ENCODE results near the gene ZNF578.

ZNF578 gene

DNA sequence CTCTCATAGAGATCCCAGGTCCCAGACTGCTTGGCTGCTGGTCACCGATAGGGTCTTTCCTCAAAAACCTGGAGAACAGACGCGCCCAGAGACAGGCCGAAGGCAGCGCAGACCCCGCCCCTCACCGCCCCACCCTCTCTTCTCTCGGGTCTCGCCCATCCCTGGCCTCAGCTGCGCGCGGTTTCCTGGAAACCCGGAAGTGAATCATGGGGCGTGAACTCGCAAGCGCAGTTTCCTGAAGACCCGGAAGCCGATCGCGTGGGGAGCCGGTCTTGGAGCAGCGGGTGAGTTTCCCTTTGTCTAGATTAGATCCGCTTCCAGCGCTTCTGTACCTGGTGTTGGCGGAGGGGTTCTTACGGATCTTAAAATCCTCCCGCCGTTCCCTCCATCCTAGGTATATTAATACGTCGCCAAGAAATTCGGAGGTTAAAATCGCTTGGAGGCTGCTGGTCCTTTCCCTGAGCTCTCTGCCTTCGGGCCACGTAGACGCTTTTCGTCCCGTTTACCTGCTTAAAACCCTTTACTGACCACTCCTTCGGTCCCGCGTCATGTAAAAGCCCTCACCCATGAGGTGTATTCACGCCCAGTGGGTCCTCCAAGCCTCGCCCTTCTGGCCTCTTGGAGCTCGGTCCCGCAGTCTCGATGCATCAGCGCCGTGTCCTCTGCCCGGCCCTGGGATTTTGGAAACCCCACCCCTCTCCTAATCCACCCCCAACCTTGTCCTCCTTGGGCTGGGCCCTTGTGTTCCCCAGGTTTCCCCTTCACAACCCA lies at the start of gene ZNF578:
Gene ZNF578 (plus strand): TSS at position 230 of the 771 bp plus-strand sequence. CDS start 48,293 bp downstream, outside the sequence.
- H3K9me3 ChIP-seq (ENCODE audit: insufficient read depth, low read length) = peaks cover 16% of the 10 kb centered on the region; the same call in 1 of the 2 replicates
- no peaks in the 10 kb centered on the region for H3K27me3 ChIP-seq (ENCODE audit: low read length)
- H3F3A ChIP-seq (ENCODE audit: insufficient read depth) = no peaks in the 10 kb centered on the region
- H3K4me3 ChIP-seq (ENCODE audit: insufficient read depth, low read length, poor library complexity, severe bottlenecking) = no peak within 1 kb of the TSS
- no peak within 1 kb of the TSS for H3K9ac ChIP-seq (ENCODE audit: low read length)
- no peaks in the 10 kb centered on the region for H3K9me2 ChIP-seq (replicated peaks; ENCODE audit: insufficient read depth, low read length)
- no peak within 1 kb of the TSS for H3K4me2 ChIP-seq (ENCODE audit: low read depth, low read length, poor library complexity, severe bottlenecking)
- TF ChIP-seq EZH2phosphoT487 (conservative IDR thresholded peaks at IDR 0.05; ENCODE audit: low read length) (no peak), CTCF (IDR thresholded peaks at IDR 0.05; ENCODE audit: insufficient read depth, low read length, poor library complexity, severe bottlenecking) (no peak)
- no peak within 1 kb of the TSS for H3K27ac ChIP-seq (ENCODE audit: low read depth, low read length)
- no peaks in the 10 kb centered on the region for H4K20me1 ChIP-seq (ENCODE audit: low read depth, low read length)
- no peaks in the 10 kb centered on the region for H3K36me3 ChIP-seq (ENCODE audit: low read length)
- no peaks in the 10 kb centered on the region for H3K79me2 ChIP-seq (ENCODE audit: insufficient read depth, low read length)
- no peak within 1 kb of the TSS for H2AFZ ChIP-seq (ENCODE audit: low read depth, low read length, severe bottlenecking)

DNA sequence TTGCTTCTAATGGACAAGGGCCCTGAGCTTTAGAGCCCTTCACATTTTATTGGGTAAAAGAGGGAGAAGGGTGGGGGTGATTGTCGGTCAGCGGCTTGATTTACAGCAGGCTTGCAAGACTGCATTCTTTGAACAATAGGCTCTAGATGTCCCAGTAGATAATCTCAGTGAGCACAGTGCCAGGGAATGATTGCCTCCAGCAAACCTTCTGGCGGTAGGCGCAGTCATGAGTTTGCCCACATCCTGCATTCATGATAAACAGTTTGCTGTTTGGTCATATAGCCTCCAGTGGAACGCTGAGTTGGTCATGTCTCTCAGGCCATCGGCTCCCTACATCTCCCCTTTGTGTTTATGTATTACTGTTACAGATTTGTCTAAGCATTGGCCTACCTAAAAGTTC lies 43.1 kb upstream of the ZNF578 start:
- Histone ChIP-seq H3K4me2 (ENCODE audit: low read depth, low read length, poor library complexity, severe bottlenecking) (no peak overlapping the region), H3F3A (ENCODE audit: insufficient read depth) (no peaks in the 10 kb centered on the region), H3K9me3 (ENCODE audit: insufficient read depth, low read length) (peaks cover 16% of the 10 kb centered on the region; the same call in 1 of the 2 replicates), H3K9me2 (replicated peaks; ENCODE audit: insufficient read depth, low read length) (no peaks in the 10 kb centered on the region), H2AFZ (ENCODE audit: low read depth, low read length, severe bottlenecking) (no peak overlapping the region), H3K27ac (ENCODE audit: low read depth, low read length) (no peak overlapping the region), H3K79me2 (ENCODE audit: insufficient read depth, low read length) (no peaks in the 10 kb centered on the region), H3K9ac (ENCODE audit: low read length) (no peak overlapping the region), H3K27me3 (ENCODE audit: low read length) (no peaks in the 10 kb centered on the region), H3K36me3 (ENCODE audit: low read length) (no peaks in the 10 kb centered on the region), H4K20me1 (ENCODE audit: low read depth, low read length) (no peaks in the 10 kb centered on the region), H3K4me3 (ENCODE audit: insufficient read depth, low read length, poor library complexity, severe bottlenecking) (no peak overlapping the region)
- TF ChIP-seq CTCF (IDR thresholded peaks at IDR 0.05; ENCODE audit: insufficient read depth, low read length, poor library complexity, severe bottlenecking) (no peak), EZH2phosphoT487 (conservative IDR thresholded peaks at IDR 0.05; ENCODE audit: low read length) (no peak)

GRCh38 chr19:52415711-52416110 lies 37.6 kb upstream of the ZNF578 start:
- Histone ChIP-seq H3K9me3 (ENCODE audit: insufficient read depth, low read length) (peaks cover 34% of the 10 kb centered on the region; the same call in 1 of the 2 replicates), H3K79me2 (ENCODE audit: insufficient read depth, low read length) (no peaks in the 10 kb centered on the region), H3K9ac (ENCODE audit: low read length) (no peak overlapping the region)

More at GRCh38 chr19:52415711-52416110, 37.6 kb upstream of the ZNF578 start:
- H3K27me3 ChIP-seq (ENCODE audit: low read length) = no peaks in the 10 kb centered on the region
- H3K9me2 ChIP-seq (replicated peaks; ENCODE audit: insufficient read depth, low read length) = no peaks in the 10 kb centered on the region
- no peaks in the 10 kb centered on the region for H3K36me3 ChIP-seq (ENCODE audit: low read length)
- H3F3A ChIP-seq (ENCODE audit: insufficient read depth) = no peaks in the 10 kb centered on the region
- H4K20me1 ChIP-seq (ENCODE audit: low read depth, low read length) = no peaks in the 10 kb centered on the region
- H3K27ac ChIP-seq (ENCODE audit: low read depth, low read length) = no peak overlapping the region
- H2AFZ ChIP-seq (ENCODE audit: low read depth, low read length, severe bottlenecking) = no peak overlapping the region
- H3K4me3 ChIP-seq (ENCODE audit: insufficient read depth, low read length, poor library complexity, severe bottlenecking) = no peak overlapping the region
- H3K4me2 ChIP-seq (ENCODE audit: low read depth, low read length, poor library complexity, severe bottlenecking) = no peak overlapping the region
- TF ChIP-seq EZH2phosphoT487 (conservative IDR thresholded peaks at IDR 0.05; ENCODE audit: low read length) = no peak
- no peak for TF ChIP-seq CTCF (IDR thresholded peaks at IDR 0.05; ENCODE audit: insufficient read depth, low read length, poor library complexity, severe bottlenecking)
